ENCODE measurements around the gene CDH4. TPM values are rescaled to one million over a fixed set of nuclear protein-coding genes. Genes with fewer than 3 reads are reported as not detected.

Gene CDH4
- total RNA-seq, 1 donor from 2014 or later: 8.9 TPM

GRCh38 chr20:61797971-61798411 is 545.9 kb downstream of the CDH4 start:
- no peak overlapping the region for H3K4me3 Mint-ChIP-seq
- peaks cover 3% of the 10 kb centered on the region for H3K4me1 Mint-ChIP-seq

GRCh38 chr20:61798632-61799031 is 546.6 kb downstream of the CDH4 start:
- peaks cover 7% of the 10 kb centered on the region for H3K4me1 Mint-ChIP-seq
- peaks cover 3% of the 10 kb centered on the region for H3K27me3 Mint-ChIP-seq (ENCODE audit: low read depth)
- no peak for DNase-seq (ENCODE audit: low read depth, low spot score)
- H3K9me3 Mint-ChIP-seq: peaks cover 3% of the 10 kb centered on the region
- no peak for TF ChIP-seq CTCF (conservative IDR thresholded peaks at IDR 0.05)
- H3K4me3 Mint-ChIP-seq: no peak overlapping the region
- no peaks in the 10 kb centered on the region for H3K36me3 Mint-ChIP-seq (ENCODE audit: low read depth)
- no peak overlapping the region for H3K27ac Mint-ChIP-seq (ENCODE audit: unreplicated experiment)

More at GRCh38 chr20:61797971-61798411, 545.9 kb downstream of the CDH4 start:
- no peak for DNase-seq (ENCODE audit: low read depth, low spot score)
- no peak for TF ChIP-seq CTCF (conservative IDR thresholded peaks at IDR 0.05)
- H3K36me3 Mint-ChIP-seq (ENCODE audit: low read depth): no peaks in the 10 kb centered on the region
- no peaks in the 10 kb centered on the region for H3K27me3 Mint-ChIP-seq (ENCODE audit: low read depth)
- H3K9me3 Mint-ChIP-seq: peaks cover 3% of the 10 kb centered on the region
- H3K27ac Mint-ChIP-seq (ENCODE audit: unreplicated experiment): no peak overlapping the region

- TF ChIP-seq CTCF (conservative IDR thresholded peaks at IDR 0.05): no peak
- Mint-ChIP-seq H3K27me3 (ENCODE audit: low read depth) (peaks cover 4% of the 10 kb centered on the region), H3K4me3 (no peak overlapping the region), H3K9me3 (peaks cover 3% of the 10 kb centered on the region), H3K4me1 (peaks cover 7% of the 10 kb centered on the region), H3K36me3 (ENCODE audit: low read depth) (no peaks in the 10 kb centered on the region), H3K27ac (ENCODE audit: unreplicated experiment) (no peak overlapping the region)
- DNase-seq (ENCODE audit: low read depth, low spot score): no peak
These were observed 547.4 kb downstream of the CDH4 start for GRCh38 chr20:61799394-61799923.

- H3K4me1 Mint-ChIP-seq: peaks cover 7% of the 10 kb centered on the region
- H3K9me3 Mint-ChIP-seq: peaks cover under 1% of the 10 kb centered on the region
- peaks cover 4% of the 10 kb centered on the region for H3K27me3 Mint-ChIP-seq (ENCODE audit: low read depth)
- no peak for TF ChIP-seq CTCF (conservative IDR thresholded peaks at IDR 0.05)
- H3K27ac Mint-ChIP-seq (ENCODE audit: unreplicated experiment): no peak overlapping the region
- no peak overlapping the region for H3K4me3 Mint-ChIP-seq
- H3K36me3 Mint-ChIP-seq (ENCODE audit: low read depth): no peaks in the 10 kb centered on the region
- no peak for DNase-seq (ENCODE audit: low read depth, low spot score)
These were observed 547.9 kb downstream of the CDH4 start for GRCh38 chr20:61799928-61800327.

- H3K27me3 Mint-ChIP-seq (ENCODE audit: low read depth): peaks cover 4% of the 10 kb centered on the region
- H3K27ac Mint-ChIP-seq (ENCODE audit: unreplicated experiment): no peak overlapping the region
- H3K4me3 Mint-ChIP-seq: no peak overlapping the region
- no peaks in the 10 kb centered on the region for H3K9me3 Mint-ChIP-seq
- H3K36me3 Mint-ChIP-seq (ENCODE audit: low read depth): no peaks in the 10 kb centered on the region
- no peak for DNase-seq (ENCODE audit: low read depth, low spot score)
- peaks cover 7% of the 10 kb centered on the region for H3K4me1 Mint-ChIP-seq
- TF ChIP-seq CTCF (conservative IDR thresholded peaks at IDR 0.05): no peak
These were observed 548.5 kb downstream of the CDH4 start for GRCh38 chr20:61800359-61801064.

Data from neural crest cell (in vitro differentiated cells).